Measurements from ENCODE around the gene RPS27L.

GRCh38 chr15:63187589-63188226 is 30.4 kb upstream of the RPS27L start:
- TF ChIP-seq CTCF (IDR thresholded peaks at IDR 0.05) (no peak), POLR2A (IDR thresholded peaks at IDR 0.05) (no peak)
